ENCODE measurements around the gene GOLPH3L.

GRCh38 chr1:150686275-150686674 is 10.7 kb downstream of the GOLPH3L start:
- no peak for TF ChIP-seq RAD21 (conservative IDR thresholded peaks at IDR 0.05 in 1 of 2, IDR thresholded peaks at IDR 0.05 in 1 of 2)
- TF ChIP-seq POLR2A (IDR thresholded peaks at IDR 0.05; ENCODE audit: low read length): no peak
- no peak for TF ChIP-seq CHD4 (IDR thresholded peaks at IDR 0.05; ENCODE audit: borderline replicate concordance)
- TF ChIP-seq, protein P1, sequence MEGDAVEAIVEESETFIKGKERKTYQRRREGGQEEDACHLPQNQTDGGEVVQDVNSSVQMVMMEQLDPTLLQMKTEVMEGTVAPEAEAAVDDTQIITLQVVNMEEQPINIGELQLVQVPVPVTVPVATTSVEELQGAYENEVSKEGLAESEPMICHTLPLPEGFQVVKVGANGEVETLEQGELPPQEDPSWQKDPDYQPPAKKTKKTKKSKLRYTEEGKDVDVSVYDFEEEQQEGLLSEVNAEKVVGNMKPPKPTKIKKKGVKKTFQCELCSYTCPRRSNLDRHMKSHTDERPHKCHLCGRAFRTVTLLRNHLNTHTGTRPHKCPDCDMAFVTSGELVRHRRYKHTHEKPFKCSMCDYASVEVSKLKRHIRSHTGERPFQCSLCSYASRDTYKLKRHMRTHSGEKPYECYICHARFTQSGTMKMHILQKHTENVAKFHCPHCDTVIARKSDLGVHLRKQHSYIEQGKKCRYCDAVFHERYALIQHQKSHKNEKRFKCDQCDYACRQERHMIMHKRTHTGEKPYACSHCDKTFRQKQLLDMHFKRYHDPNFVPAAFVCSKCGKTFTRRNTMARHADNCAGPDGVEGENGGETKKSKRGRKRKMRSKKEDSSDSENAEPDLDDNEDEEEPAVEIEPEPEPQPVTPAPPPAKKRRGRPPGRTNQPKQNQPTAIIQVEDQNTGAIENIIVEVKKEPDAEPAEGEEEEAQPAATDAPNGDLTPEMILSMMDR (IDR thresholded peaks at IDR 0.05): no peak
- no peak for TF ChIP-seq ZFP36 (IDR thresholded peaks at IDR 0.05; ENCODE audit: borderline replicate concordance, partially characterized antibody)
- TF ChIP-seq SMC3 (IDR thresholded peaks at IDR 0.05): no peak
- TF ChIP-seq CHD2 (IDR thresholded peaks at IDR 0.05; ENCODE audit: low read length, partially characterized antibody): no peak
- no peak for TF ChIP-seq MAFK (IDR thresholded peaks at IDR 0.05; ENCODE audit: partially characterized antibody)
- TF ChIP-seq FOSL2 (IDR thresholded peaks at IDR 0.05): no peak
- TF ChIP-seq FOSL2 (CRISPR knock-in tag; IDR thresholded peaks at IDR 0.05): no peak
- TF ChIP-seq ZC3H11A (IDR thresholded peaks at IDR 0.05): no peak
- TF ChIP-seq JUN (IDR thresholded peaks at IDR 0.05): no peak
- TF ChIP-seq, protein P2, sequence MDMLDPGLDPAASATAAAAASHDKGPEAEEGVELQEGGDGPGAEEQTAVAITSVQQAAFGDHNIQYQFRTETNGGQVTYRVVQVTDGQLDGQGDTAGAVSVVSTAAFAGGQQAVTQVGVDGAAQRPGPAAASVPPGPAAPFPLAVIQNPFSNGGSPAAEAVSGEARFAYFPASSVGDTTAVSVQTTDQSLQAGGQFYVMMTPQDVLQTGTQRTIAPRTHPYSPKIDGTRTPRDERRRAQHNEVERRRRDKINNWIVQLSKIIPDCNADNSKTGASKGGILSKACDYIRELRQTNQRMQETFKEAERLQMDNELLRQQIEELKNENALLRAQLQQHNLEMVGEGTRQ (IDR thresholded peaks at IDR 0.05): no peak

All from A549 (cell line).